ENCODE measurements around the gene INSYN2B. TPM values are rescaled to one million over a fixed set of nuclear protein-coding genes. Genes with fewer than 3 reads are reported as not detected.

Gene INSYN2B
- total RNA-seq, 1 experiment from 2014 or later: not detected

DNA sequence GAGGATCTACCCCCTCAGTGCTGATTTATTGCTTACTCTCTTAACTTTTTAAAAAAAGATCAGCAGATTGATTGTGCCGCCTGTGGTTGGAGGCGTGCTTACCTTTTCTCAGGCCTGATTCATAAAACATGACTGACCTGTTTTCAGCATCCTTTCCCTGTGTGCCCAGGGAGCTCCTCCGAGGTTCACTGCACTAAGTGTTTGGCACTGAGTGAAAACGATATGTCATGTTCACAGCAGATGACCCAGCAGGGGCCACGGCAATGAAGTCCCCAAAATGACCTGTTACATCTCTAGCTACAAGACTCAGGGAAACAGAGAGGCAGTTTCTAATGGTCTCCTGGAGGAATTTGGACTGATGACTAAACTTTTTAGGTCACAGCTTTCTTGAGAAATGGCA lies 69.9 kb downstream of the INSYN2B start (continued):
- TF ChIP-seq TCF7L2 (IDR thresholded peaks at IDR 0.05; ENCODE audit: borderline replicate concordance, extremely low read depth, insufficient read depth, insufficient read length) (no peak), JUND (IDR thresholded peaks at IDR 0.05) (no peak)

DNA sequence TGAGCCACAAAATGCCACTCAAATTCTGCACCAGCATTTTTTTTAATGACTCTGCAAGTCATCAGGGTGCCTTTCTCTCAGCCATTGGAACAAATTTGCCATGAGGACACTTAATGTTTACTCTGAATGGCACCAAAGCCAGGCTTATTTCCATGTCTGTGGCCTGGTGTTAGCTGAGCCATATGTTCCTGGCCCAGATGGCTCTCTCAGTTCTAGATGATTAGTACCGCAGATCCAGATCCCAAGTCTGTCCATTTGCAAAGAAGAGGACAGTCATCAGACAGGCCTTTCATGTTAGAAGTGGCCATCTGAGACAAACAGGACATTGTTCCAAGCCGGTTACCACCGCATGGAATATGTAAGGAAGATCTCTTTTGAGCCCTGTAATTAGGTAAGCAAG lies 70.3 kb downstream of the INSYN2B start:
- RAD21 ChIA-PET (ENCODE audit: low non-redundant PET in 1 of 2, low total read pairs in 2 of 2, uncharacterized antibody in 2 of 2, unreplicated experiment in 2 of 2): no interaction called here
- Histone ChIP-seq H3K27ac (ENCODE audit: low read depth, low read length) (no peak overlapping the region), H3K36me3 (ENCODE audit: control insufficient read depth in 1 of 2, insufficient read depth in 2 of 2, low read length in 2 of 2) (no peaks in the 10 kb centered on the region), H3K4me3 (replicated peaks in 1 of 2; ENCODE audit: low read depth in 1 of 2, low read length in 2 of 2) (no peak overlapping the region), H3K9me3 (ENCODE audit: control insufficient read depth in 1 of 2, insufficient read depth in 1 of 2, low read depth in 1 of 2, low read length in 2 of 2) (no peaks in the 10 kb centered on the region), H3K4me1 (ENCODE audit: control insufficient read depth in 1 of 2, insufficient read depth in 2 of 2, low read length in 2 of 2) (no peaks in the 10 kb centered on the region), H3K4me2 (ENCODE audit: low read length) (no peak overlapping the region), H3K79me2 (ENCODE audit: insufficient read depth, low read length) (no peaks in the 10 kb centered on the region), H4K20me1 (ENCODE audit: insufficient read depth) (no peaks in the 10 kb centered on the region), H3K9me2 (ENCODE audit: insufficient read depth) (no peaks in the 10 kb centered on the region), H3K27me3 (ENCODE audit: insufficient read depth, low read length) (peaks cover 39% of the 10 kb centered on the region), H3K9ac (ENCODE audit: low read length) (no peak overlapping the region), H2AFZ (ENCODE audit: low read depth, low read length, poor library complexity, severe bottlenecking) (no peak overlapping the region)
- CTCF ChIA-PET: no interaction called here
- ATAC-seq (no peak), DNase-seq (ENCODE audit: low read depth, low spot score) (no peak)
- POLR2A ChIA-PET: no interaction called here
- intact Hi-C loops (cut with micrococcal nuclease): no loop called here
- TF ChIP-seq YY1 (IDR thresholded peaks at IDR 0.05; ENCODE audit: extremely low read depth, insufficient replicate concordance, low read depth, low read length): no peak
- TF ChIP-seq, protein P1, sequence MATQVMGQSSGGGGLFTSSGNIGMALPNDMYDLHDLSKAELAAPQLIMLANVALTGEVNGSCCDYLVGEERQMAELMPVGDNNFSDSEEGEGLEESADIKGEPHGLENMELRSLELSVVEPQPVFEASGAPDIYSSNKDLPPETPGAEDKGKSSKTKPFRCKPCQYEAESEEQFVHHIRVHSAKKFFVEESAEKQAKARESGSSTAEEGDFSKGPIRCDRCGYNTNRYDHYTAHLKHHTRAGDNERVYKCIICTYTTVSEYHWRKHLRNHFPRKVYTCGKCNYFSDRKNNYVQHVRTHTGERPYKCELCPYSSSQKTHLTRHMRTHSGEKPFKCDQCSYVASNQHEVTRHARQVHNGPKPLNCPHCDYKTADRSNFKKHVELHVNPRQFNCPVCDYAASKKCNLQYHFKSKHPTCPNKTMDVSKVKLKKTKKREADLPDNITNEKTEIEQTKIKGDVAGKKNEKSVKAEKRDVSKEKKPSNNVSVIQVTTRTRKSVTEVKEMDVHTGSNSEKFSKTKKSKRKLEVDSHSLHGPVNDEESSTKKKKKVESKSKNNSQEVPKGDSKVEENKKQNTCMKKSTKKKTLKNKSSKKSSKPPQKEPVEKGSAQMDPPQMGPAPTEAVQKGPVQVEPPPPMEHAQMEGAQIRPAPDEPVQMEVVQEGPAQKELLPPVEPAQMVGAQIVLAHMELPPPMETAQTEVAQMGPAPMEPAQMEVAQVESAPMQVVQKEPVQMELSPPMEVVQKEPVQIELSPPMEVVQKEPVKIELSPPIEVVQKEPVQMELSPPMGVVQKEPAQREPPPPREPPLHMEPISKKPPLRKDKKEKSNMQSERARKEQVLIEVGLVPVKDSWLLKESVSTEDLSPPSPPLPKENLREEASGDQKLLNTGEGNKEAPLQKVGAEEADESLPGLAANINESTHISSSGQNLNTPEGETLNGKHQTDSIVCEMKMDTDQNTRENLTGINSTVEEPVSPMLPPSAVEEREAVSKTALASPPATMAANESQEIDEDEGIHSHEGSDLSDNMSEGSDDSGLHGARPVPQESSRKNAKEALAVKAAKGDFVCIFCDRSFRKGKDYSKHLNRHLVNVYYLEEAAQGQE (IDR thresholded peaks at IDR 0.05; ENCODE audit: low read depth): no peak
- TF ChIP-seq CEBPB (IDR thresholded peaks at IDR 0.05; ENCODE audit: low read depth): no peak
- TF ChIP-seq EZH2 (IDR thresholded peaks at IDR 0.05): no peak
- TF ChIP-seq SRF (IDR thresholded peaks at IDR 0.05; ENCODE audit: low read depth): no peak
- BruUV-seq (replicated peaks): no TSS peak
